GM12892 (cell line): Measurements from ENCODE around the gene OR2G6.
"Not testable (repeated sequence)": the region's sequence is repeated elsewhere in the genome, so short reads cannot be mapped to it uniquely, and the experiment has no call there.

Experiments used
- POLR2A ChIP-seq: IDR thresholded peaks from 2 replicates; pipeline ENCODE4 v1.6.1; 2011; ENCODE audit warnings: low read depth, low read length, control low read depth
- POLR2AphosphoS5 ChIP-seq: IDR thresholded peaks from 2 replicates; pipeline ENCODE4 v1.6.1; 2011; ENCODE audit warnings: low read depth, low read length, control low read depth
- TAF1 ChIP-seq: IDR thresholded peaks from 2 replicates; pipeline ENCODE4 v1.6.1; 2011; ENCODE audit warnings: low read depth, mild to moderate bottlenecking, control low read depth, low read length, borderline replicate concordance

DNA sequence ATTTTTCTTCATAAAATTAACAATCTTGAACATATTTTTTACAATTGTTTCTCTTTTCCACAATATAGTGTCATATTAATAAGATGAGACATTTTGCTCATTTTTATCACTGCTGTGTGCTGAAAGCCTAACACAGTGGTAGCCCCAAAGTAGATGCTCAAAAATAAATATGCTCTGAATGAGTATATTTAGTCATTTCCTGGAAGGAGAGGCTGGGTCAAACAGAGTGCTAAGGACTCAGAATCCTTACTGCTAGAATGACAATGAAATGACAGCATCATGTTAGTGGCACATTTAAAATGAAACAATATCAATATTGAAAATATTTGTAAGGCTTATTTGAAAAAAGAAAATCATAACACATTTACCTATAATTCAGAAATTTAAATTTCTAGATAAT, 29.6 kb downstream of the OR2G6 start:
- not testable (repeated sequence) for TF ChIP-seq POLR2AphosphoS5, POLR2A, TAF1
